ENCODE measurements around the gene ABHD16B.

ABHD16B gene

DNA sequence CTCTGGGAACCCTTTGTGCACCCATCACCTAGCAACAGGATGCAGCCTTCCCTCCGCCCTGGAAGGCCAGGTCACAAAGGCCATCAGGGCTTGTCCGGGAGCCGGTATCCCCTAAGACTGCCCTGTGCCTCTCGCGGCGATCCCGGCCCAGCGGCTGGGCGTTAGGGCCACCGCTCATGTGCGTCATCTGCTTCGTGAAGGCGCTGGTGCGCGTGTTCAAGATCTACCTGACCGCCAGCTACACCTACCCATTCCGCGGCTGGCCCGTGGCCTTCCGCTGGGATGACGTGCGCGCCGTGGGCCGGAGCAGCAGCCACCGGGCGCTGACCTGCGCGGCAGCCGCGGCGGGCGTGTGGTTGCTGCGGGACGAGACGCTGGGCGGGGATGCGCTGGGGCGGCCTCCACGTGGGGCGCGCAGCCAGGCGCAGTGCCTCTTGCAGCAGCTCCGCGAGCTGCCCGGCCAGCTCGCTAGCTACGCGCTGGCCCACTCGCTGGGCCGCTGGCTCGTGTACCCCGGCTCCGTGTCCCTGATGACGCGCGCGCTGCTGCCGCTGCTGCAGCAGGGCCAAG is at the start of gene ABHD16B:
TSS of gene ABHD16B (plus strand) at position 134 of the 570 bp plus-strand sequence. CDS start at position 177, 43 bp downstream.
- DNase-seq, result no peak

DNA sequence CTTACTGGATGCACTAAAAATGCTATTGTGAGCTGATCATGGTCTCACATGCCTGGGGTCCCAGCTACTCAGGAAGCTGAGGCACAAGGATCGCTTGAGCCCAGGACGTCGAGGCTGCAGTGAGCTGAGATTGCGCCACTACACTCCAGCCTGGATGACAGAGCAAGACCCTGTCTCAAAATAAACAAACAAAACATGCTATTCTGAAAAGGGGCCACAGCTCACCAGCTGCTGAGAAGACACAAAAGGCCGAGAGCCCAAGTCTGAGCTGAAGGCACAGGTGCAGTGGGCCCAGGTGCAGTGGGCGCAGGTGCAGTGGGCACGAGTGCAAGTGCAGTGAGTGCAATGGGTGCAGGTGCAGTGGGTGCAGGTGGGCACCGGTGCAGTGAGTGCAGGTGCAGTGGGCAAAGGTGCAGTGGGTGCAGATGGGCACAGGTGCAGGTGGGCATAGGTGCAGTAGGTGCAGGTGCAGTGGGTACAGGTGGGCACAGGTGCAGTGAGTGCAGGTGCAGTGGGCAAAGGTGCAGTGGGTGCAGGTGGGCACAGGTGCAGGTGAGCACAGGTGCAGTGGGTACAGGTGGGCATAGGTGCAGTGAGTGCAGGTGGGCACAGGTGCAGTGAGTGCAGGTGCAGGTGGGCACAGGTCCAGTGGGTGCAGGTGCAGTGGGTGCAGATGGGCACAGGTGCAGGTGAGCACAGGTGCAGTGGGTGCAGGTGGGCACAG is 46.2 kb upstream of the ABHD16B start:
- DNase-seq, result no peak

DNA sequence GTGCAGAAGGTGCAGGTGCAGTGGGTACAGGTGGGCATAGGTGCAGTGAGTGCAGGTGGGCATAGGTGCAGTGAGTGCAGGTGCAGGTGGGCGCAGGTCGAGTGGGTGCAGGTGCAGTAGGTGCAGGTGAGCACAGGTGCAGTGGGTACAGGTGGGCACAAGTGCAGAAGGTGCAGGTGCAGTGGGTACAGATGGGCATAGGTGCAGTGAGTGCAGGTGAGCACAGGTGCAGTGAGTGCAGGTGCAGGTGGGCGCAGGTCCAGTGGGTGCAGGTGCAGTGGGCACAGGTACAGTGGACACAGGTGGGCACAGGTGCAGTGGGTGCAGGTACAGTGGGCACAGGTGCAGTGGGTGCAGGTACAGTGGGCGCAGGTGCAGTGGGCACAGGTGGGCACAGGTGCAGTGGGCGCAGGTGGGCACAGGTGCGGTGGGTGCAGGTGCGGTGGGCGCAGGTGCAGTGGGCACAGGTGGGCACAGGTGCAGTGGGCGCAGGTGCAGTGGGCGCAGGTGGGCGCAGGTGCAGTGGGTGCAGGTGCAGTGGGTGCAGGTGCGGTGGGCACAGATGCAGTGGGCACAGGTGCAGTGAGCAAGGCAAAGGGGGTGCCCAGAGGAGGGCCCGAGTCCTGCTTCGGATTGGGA is 45.6 kb upstream of the ABHD16B start:
- DNase-seq, result no peak

DNA sequence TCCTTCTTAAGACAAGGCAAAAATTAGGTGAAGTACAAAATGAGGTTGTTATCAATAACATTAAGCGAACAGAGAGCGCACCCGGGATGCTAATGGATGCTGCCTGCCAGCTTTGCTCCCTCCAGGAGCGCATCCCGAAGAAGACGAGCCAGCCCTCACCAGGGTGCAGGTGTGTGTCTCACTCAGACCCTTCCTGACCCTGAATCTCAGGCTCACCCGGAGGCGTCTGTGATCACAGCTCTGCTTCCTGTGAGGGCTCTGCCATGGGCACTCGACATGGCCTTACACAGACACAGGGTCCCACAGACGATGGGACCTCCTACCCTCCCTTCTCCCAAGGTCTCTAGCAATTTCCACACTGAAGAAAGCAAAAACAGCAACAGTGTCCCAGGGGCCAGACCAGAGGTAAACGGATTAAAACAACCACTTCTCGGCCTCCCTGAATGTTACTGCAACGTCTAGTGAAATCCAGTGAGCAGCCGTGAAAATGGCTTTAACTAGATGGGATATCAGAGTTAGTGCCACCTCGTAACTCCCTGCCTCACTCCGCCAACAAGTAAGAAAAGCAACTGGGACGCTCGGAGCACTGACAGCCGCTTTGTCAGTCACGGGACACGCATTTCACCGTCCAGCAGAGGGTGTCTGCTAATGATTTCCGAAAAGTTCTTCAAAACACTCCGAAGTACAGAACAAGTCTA is 41.9 kb upstream of the ABHD16B start:
- no peak for DNase-seq

DNA sequence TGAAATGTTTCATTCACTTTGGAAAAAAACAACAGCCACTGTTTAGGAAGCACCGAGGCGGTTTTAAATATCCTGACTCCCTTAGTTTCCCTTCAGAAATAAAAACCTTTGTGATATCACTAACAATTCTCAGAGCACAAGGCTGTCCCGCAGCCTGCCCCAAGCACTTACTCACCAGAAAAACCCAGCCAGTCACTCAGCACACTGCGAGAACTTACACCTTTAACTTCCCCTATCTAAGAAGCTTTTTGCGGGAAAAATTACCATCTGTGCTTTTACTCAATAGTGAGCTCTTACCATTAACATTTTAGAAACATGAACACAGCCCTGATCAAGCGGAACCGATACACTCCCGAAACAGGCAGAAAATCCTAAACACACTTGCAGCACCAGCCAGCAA is 39.5 kb upstream of the ABHD16B start:
- DNase-seq, result no peak

DNA sequence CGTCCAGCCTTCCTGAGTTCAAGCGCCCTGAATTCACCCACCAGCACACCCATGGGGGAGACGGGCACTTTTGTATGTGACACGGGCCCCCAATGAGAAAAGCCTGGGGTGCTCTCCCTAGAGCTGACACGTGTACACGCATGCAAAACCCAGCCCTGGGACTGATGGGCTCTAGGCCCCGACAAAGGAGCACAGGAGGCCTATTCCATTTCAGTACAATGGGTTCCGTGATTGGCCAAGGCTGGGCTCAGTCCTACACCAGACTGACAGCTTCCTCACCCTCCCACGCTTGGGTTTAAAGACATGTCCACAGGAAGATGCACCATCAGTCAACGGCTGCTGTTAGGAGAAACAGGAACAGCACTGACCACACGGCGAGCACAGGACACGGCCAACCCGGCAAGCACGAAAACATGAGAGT is 39.0 kb upstream of the ABHD16B start:
- DNase-seq, result no peak

DNA sequence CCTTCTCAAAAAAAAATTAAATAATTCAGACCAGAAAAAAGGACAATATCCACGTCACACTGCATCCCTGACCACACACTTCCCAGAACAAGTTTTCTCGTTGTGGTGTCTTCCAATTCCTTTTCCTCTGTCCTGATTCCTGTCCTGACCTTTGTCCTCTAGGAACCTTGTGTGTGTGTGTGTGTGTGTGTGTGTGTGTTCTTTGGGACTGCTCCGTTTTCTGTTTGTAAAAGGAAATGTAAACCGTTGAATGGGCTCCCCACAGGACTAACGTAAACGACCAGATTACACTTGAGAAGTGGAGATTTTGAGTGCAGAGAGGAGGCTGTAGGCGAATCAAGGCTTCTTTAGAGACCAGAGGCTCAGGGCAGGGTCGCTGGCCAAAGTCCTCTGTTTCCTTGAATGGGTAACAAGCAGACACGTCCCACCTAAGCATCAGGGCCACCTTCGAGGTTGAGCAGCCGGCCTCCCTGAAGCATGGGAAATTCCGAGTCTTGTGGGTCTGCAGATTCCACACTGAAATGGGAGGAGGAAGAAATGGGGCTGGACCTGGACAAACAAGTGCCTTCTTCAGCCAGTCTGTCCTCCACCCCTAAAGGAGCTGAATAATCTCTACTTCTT is 37.5 kb upstream of the ABHD16B start:
- no peak for DNase-seq

DNA sequence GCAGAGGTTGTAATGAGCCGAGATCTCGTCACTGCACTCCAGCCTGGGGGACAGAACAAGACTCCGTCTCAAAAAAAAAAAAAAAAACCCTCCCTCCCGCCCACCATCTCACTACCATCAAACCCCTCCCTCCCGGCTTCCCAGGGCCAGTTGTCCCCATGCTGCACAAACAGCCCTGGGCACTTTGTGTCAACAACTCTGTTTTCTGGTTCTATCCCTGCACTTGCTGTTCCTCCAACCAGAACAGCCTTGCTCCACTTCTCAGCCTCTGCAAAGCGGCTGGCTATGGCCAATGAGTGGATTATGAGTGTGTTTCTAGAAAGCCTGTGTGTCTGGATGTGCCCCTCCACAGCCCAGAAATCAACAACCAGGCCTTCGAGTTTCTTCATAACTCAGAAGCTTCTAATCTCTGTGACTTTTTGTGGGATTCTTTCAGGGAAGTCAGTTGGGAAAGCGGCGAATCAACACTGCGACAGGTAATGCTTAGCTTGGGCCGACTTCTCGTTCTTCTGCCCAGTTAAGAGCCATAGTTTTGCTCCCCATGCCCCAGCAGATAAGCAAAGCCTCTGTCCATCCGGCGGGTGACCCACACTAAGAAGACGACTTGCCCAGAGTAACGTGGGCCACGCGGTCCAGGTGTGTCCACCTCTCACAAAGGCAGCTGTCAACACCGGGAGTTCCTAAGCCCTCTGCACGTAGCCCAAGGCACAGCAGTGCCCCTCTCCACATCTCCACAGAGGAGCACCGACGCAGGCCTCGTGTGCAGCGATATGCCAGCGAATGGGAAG is 35.8 kb upstream of the ABHD16B start:
- DNase-seq, result no peak

DNA sequence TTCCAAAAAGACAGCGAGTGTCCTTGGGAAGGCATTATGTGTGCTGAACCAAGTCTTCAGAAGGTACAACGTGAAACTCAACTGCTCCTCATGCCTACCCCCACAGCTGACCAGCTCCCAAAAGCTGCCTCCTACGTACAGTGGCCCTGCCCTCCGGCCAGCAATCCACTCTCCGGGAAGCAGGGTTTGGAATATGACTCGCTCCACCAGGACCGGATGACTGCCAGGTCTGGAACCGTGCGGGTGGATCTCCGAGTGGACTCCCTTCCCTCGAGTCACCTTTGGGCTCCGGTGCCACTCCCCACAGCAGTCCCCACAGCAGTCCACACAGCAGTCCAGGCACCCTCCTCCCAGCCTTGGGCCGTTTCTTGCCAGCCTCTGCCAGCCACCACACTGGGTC is 34.5 kb upstream of the ABHD16B start:
- no peak for DNase-seq

DNA sequence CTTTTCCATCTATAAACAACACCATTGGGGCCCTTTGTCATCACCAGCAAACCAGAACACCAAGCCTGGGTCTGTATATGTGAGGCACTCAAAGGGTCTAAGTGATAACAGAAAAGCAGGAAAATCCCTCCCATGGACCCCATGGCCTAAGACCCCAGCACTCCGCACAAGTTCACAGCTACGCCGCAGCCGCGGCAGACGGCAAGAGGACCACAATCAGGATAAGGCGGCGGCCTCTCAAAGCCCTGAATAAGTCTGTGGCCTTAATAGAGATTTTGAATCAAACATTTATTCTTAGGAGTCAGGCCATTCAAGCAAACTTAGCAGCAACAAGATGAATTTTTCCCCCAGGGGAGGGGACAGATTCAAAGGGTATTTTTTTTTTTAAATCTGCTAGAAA is 33.2 kb upstream of the ABHD16B start:
- DNase-seq, result no peak

DNA sequence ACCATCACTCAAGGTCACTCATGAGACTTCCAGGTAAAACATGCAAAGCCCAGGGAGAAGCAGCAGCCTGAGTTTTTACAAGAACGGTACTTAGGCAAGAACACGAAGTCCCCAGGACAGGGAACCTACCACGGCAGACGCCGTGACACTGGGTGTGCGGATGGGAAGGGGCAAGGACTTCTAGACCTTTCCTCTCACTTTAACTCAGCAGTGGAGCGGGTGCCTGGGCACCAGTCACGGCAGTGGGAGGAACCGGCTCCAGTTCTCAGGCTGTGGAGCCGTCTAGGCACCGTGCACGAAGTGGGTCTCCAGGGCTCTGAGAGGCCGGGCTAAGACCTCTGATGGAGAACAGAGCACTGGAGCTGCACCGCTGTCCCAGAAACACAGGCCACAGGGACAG is 32.8 kb upstream of the ABHD16B start:
- DNase-seq, result no peak

DNA sequence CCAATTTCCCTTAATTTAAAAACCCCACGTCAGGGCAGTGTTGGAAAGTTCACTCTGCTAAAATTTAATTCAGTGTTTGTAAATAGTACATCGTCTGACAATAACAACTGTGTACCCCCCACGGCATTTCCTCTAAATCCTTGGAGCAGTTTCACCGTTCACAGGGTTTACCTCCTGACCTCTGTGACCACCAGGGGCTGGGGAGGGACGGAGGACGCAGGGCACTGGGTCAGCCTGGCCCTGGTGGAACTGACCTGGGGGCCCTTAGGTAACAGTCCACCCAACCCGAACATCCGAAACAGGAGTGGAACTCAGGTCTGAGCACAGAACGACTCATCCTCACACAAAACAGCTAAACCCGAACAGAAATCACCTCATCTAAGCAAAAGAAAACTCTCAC is 32.3 kb upstream of the ABHD16B start:
- DNase-seq, result no peak

DNA sequence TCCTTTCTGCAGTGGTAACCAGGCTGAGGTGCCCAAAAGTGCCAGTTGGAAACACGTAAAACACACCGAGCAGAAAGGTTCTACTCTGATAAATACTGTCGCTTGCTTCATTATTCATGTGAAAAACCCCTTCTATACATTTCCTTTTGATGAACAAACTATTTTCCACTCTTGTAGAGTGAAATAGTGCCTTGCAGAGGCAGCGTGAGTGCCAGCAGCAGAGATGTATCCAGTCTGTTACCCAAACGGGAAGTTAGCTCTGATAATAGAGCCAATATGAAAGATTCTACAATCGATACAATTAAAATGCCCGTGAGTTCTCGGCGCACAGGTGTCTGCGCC is 31.7 kb upstream of the ABHD16B start:
- DNase-seq, result no peak

DNA sequence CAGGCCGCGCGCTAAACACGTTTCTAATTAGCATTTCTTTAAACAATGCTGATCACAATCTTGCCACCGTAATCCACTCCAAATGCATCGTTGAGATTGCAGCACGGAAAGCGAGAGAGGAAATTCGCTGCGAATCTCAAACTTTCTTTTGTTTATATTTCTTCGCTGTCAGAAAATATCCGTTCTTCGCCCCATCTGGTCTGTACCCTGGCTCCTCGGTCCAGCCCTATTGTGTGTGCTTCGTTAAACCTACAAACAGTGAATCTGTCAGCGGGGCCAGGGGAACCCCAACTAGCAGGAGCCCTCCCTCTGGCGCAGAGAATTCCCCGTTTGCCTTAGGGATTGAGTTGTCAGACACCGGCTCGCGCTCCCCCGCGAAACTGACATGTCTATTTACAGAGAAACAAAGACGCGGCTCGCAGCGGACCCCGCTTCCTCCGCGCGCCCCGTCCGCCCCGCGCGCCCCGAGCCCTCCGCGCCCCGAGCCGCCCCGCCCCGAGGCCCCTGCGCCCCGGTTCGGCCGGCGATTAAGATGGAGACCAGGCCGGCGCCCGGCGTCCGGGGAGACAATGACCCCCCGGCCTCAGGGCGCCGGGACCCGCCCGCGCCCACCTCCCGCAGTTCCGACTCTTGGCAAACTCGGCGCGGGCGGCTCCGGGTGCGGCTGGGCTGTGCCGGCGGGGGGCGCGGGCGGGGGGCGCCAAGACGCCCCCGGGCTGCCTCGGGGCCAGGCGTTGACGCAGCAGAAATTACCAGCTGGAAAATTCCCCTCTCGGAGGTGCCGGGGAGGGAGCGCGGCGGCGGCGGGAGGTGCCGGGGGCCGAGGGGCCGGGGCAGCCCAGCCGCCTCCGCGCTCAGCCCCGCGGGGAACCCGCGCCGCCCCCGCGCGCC is 31.1 kb upstream of the ABHD16B start:
- no peak for DNase-seq

DNA sequence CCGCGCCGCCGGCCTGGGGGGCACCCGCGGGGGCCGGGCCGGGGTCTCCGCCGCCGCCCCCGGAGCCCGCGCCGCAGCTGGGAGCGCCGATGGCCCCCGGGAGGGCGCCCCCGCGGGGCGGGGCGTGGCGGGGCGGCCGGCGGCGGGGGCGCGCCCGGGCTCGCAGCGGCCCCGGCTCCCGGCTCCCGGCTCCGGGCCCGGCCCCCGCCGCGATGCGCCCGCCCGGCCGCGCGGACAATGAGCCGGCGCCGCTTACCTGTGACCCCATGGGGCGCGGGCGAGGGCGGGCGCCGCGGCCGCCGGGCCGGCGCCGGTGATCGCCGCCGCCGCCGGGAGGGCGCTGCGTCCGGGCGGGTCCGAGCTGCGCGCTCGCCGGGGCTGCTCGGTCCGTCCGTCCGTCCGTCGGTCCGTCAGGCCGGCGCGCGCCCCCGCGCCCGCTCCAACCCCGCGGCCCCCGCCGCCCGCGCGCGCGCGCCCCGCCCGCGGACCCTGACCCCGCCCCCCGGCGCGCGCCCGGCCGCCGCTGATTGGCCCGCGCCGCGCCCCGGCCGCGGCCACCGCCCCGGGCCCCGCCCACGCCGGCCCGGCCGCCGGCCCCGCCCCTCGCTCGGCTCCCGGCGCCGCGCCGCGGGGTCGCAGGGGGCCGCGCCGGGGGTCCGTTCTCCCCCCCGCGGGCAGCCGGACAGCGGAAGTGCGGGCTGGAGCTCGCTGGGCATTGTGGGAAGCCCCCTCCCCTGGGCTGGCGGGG is 30.3 kb upstream of the ABHD16B start, which contains the start of gene ZBTB46:
TSS of gene ZBTB46 (minus strand) at position 424 of the 748 bp plus-strand sequence. CDS start 40,507 bp downstream, outside the sequence.
- DNase-seq, result peak in 1 of 2 experiments; percentile 64

DNA sequence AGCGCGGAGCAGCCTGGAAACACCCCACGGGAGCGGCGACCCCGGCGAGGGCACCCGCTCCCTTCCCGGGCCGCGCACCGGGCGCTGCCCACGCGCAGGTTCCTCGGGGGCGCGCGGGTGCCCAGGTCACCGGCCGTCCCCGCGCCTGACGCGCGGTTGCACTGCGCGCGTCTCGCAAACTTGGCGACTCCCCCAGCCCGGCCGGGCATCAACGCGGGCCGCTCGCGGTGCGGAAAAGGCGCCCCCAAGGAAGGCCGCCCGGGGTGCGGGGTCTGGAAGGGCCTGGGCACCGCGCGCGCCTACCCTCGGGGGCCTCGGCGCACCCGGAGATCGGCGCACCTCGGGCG is 29.7 kb upstream of the ABHD16B start:
- DNase-seq, result no peak

DNA sequence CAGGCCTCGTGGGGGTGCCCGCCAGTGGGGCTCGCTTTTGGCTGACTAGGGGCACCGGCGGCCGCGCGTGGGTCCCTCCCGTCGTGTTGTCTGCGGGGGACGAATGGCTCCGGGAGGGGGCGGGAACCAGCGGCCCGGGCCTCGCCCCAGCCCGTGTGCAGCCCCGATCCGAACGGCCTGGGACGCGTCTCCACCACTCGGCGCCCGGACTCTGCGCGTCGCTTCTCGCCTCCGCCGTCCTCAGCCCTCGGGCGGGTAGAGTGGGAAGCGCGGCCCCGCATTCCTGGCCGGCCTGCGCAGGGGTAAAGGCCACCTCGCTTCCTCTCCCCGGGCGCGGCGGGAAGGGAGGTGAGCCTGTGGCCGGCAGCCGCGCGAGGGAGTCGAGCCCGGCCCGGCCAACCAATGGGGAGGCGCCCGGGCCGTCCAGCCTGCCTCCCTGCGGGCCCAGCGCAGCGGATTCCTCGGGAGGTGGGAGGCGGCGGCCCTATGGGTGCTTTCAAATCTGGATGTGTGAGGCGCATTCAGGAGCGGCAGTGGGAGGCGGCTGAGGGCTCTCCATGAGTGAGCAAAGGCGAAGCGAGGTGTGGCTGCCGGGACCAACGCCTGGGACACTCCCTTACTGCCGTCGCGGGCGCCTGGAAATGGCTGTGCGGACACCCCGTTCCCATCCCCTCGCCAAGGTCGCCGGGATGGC is 29.2 kb upstream of the ABHD16B start:
- DNase-seq, result no peak

DNA sequence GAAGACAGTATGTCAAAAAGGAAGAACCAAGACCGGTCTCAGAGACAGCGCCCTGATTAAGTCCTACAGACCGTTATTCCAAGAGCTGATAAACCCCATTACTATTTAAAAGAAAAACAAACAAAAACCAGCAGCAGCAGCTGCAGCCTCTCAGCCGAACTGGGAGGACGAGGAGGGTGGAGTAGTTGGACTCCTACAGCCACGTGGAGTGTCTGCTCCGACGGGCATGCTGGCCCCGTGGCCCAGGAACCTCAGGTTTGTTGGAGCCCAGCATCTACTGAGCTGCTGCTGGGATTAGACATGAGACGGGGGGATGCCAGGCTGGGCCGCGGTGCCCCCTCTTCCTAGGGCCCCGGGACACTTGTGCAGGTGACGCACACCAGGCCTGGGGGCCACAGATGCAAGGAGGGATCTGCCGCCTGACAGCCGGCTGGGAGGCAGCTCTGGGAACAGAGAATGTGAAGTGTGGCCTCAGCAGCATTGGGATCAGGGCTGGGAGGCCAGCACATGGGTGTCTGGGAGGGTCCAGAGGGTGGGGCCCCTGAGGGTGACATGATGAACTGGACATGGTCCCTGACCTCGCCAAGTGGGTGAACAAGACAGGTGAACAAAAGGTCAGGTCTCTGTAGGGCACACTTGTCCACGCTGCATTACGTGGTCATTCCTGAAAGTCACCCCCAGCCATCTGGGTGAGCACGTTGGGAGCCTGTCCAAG is 27.4 kb upstream of the ABHD16B start:
- no peak for DNase-seq

DNA sequence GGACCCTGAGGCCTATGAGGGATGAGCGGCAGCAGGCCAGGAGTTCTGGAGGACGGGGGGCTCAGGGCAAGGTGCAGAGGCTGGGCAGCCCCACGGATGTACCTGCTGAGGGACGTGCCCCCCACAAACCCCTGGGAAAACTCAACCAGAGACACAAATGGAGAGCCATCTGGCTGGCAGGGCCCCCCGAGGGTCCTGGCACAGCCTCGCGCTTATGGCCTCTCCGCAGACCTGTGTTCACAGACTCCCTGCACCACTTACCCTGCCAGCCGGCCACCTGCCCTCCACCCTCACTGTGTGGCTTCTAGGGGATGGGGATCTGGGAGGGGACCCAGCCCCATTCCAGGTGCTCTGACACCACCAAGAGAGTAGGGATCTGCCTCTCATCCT is 26.8 kb upstream of the ABHD16B start:
- peak in 1 of 2 experiments; percentile 74 for DNase-seq

Measured in NCI-H446 (cell line).